ENCODE data around the gene CAMSAP1.

GRCh38 chr9:135761845-135762168 lies 145.5 kb downstream of the CAMSAP1 start:
- TF ChIP-seq NFE2L2 (IDR thresholded peaks at IDR 0.05; ENCODE audit: low read depth, low read length) = no peak
- TF ChIP-seq POLR2A (IDR thresholded peaks at IDR 0.05; ENCODE audit: low read depth, low read length) = no peak
- TF ChIP-seq CTCF (conservative IDR thresholded peaks at IDR 0.05; ENCODE audit: low read depth, low read length) = no peak
- TF ChIP-seq RFX5 (IDR thresholded peaks at IDR 0.05; ENCODE audit: low read depth, low read length) = no peak
- no peak for TF ChIP-seq RAD21 (IDR thresholded peaks at IDR 0.05; ENCODE audit: low read length)
- TF ChIP-seq ELK1 (IDR thresholded peaks at IDR 0.05; ENCODE audit: borderline replicate concordance, low read depth, low read length) = no peak
- TF ChIP-seq USF2 (IDR thresholded peaks at IDR 0.05; ENCODE audit: low read depth, low read length) = no peak

Measured in IMR-90 (cell line).